B cell (primary cell): ENCODE data around the gene BIRC2.

Source experiments
- CTCF ChIP-seq: fragments of 200-600 bp; IDR thresholded peaks from one replicate; pipeline ENCODE4 v1.8.0; 2022; ENCODE audit warnings: antibody characterized with exemption, mild to moderate bottlenecking
- EZH2 ChIP-seq: IDR thresholded peaks from 2 replicates; pipeline ENCODE4 v1.6.1; 2012; ENCODE audit warnings: borderline replicate concordance, low read depth, mild to moderate bottlenecking, moderate library complexity, low read length; ENCODE audit not compliant: insufficient read depth, poor library complexity, severe bottlenecking

GRCh38 chr11:102305352-102306047 lies 41.5 kb upstream of the BIRC2 start:
- TF ChIP-seq CTCF (no peak), EZH2 (no peak)
